ENCODE measurements around the gene POLR3GL.
"Not testable (repeated sequence)": the region's sequence is repeated elsewhere in the genome, so short reads cannot be mapped to it uniquely, and the experiment has no call there.

The POLR3GL gene

DNA sequence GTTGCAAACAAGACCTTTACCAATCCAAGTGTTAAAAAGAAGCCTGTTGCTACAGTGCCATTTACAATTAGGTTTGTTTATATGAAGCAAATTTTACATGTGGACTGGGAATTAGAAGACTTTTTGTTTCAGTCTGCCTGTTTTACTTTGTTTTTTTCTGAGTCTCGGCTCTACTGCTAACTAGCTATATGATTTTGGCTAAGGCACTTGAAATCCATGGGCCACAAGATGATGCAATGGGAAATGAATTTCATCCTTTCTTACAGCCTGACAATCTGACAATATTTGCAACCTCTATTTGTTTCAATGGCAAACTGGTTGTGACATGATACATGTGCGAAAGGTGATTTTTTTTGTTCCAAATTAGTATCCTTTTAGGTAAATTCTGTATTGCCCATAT lies 42.2 kb upstream of the POLR3GL start:
- DNase-seq (ENCODE audit: low read depth), result no peak
- TF ChIP-seq, protein P1, sequence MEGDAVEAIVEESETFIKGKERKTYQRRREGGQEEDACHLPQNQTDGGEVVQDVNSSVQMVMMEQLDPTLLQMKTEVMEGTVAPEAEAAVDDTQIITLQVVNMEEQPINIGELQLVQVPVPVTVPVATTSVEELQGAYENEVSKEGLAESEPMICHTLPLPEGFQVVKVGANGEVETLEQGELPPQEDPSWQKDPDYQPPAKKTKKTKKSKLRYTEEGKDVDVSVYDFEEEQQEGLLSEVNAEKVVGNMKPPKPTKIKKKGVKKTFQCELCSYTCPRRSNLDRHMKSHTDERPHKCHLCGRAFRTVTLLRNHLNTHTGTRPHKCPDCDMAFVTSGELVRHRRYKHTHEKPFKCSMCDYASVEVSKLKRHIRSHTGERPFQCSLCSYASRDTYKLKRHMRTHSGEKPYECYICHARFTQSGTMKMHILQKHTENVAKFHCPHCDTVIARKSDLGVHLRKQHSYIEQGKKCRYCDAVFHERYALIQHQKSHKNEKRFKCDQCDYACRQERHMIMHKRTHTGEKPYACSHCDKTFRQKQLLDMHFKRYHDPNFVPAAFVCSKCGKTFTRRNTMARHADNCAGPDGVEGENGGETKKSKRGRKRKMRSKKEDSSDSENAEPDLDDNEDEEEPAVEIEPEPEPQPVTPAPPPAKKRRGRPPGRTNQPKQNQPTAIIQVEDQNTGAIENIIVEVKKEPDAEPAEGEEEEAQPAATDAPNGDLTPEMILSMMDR (conservative IDR thresholded peaks at IDR 0.05; ENCODE audit: low read depth, low read length), result no peak
- H3K4me3 ChIP-seq (ENCODE audit: low read length), result no peak overlapping the region

DNA sequence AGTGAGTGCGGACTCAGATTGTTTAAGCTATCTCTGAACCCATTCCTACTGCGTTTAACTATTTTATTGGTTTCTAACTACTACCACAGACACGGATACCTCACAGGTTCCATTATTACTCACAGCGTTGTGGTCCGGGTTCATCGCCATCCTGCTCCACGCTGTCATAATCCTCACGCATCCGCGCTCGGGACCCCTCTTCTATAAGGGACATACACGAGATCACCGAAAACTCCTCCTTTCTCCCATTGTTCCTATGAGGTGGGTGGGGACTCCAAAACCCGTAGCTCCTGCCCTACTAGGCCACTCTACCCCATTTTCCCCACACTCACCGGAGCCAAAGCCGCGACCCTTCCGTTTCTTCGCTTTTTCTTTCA lies 37.8 kb upstream of the POLR3GL start:
- DNase-seq (ENCODE audit: low read depth), result no peak

DNA sequence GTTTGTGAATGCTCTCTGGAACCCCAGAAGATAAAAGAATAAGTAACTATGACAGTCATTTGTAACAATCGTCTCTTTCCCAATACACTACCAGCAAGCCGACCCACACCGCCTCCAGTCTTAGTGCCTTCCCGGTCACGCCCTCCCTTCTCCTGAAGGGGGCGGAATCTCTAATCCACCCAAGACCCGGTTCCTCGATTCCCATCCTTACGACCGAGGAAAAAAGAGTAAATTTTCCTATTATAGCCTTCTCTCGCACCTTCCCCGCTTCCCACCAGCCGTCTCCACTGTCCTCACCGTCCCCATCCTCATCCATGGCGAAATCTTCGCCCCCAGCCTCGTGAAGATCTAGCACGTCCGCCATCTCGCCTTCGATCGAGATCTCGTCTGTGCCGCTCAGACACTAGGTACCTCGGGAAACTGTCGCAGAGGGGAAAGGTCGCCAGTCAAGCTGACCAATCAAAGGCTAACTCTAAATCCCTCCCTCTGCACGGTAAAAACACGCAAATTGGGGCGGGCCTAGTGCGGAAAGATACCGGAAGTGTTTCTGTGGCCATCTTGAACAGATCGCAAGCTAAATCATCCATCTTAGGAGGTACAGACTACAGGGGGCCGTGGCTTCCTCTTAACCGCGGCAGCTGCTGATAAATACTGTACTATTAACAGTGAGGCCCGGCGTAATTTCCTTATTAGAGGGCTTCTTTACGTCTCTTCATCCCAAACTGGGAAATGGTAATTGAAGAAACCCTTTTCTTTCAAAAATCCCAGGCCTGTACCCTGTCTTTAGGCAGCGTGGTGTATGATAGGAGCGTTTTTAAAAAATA lies 37.2 kb upstream of the POLR3GL start, which contains the start of gene RBM8A:
RBM8A (minus strand) TSS at position 422 of the 824 bp plus-strand sequence; CDS start at position 364, 58 bp downstream.
- peak within 1 kb of the TSS; percentile 96 for H3K4me3 ChIP-seq (ENCODE audit: low read length)
- DNase-seq (ENCODE audit: low read depth), result peak; percentile 97
- TF ChIP-seq, protein P1 (conservative IDR thresholded peaks at IDR 0.05; ENCODE audit: low read depth, low read length), result peak; percentile 76

More for the DNA sequence above, 37.8 kb upstream of the POLR3GL start:
- H3K4me3 ChIP-seq (ENCODE audit: low read length), result peak overlapping the region; percentile 96
- TF ChIP-seq, protein P1 (conservative IDR thresholded peaks at IDR 0.05; ENCODE audit: low read depth, low read length), result no peak

DNA sequence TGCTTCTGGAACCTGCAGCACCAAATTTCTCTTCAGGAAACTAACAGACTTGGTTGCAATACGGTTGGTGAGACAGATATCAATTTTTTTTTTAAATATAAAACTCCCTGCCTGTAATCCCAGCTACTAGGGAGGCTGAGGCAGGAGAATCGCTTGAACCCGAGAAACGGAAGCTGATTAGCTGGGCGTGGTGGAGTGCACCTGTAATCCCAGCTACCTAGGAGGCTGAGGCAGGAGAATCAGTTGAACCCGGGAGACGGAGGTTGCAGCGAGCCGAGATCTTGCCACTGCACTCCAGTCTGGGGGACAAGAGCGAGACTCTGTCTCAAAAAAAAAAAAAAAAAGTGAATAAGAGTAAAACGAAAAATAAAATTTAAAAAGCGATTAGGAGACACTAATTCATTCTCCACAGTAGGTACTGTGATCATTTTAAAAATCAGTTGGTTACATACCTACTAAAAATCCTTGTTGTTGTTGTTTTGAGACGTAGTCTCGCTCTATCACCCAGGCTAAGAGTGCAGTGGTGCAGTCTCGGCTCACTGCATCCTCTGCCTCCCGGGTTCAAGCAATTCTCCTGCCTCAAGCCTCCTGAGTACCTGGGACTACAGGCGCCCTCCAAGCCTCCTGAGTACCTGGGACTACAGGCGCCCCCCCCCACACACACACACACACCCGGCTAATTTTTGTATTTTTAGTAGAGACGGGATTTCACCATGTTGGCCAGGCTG lies 36.4 kb upstream of the POLR3GL start:
- H3K4me3 ChIP-seq (ENCODE audit: low read length), result peak overlapping the region; percentile 96
- no peak for DNase-seq (ENCODE audit: low read depth)
- TF ChIP-seq, protein P1 (conservative IDR thresholded peaks at IDR 0.05; ENCODE audit: low read depth, low read length), result no peak

DNA sequence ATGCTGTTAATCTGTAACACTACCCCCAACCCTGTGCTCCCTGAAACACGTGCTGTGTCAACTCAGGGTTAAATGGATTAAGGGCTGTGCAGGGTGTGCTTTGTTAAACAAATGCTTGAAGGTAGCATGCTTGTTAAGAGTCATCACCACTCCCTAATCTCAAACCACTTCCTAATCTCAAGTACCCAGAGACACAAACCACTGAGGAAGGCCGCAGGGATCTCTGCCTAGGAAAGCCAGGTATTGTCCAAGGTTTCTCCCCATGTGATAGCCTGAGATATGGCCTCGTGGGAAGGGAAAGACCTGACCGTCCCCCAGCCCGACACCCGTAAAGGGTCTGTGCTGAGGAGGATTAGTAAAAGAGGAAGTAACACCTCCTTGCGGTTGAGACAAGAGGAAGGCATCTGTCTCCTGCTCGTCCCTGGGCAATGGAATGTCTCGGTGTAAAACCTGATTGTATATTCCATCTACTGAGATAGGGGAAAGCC lies 31.9 kb upstream of the POLR3GL start:
- not testable (repeated sequence) for DNase-seq (ENCODE audit: low read depth); H3K4me3 ChIP-seq (ENCODE audit: low read length)

DNA sequence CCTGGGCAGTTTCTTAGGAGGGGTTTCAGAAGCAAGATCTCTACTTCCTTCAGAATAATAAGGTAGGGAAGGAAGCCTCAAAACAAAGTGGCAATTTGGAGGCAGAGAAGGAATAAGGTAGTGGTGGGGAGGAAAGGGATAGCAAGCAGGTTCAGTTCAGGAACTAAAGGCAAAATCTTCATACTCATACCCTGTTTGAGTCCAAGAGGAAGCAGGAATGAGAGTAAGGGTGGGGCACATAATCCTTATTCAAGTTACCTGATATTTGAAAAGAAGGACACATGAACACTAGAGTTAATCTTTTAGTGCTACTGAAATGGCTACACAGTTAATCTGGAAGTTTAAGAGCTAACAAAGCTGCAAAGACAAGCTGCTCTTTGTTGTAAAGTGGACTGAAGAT lies 28.8 kb upstream of the POLR3GL start:
- no peak overlapping the region for H3K4me3 ChIP-seq (ENCODE audit: low read length)
- TF ChIP-seq, protein P1 (conservative IDR thresholded peaks at IDR 0.05; ENCODE audit: low read depth, low read length), result no peak
- DNase-seq (ENCODE audit: low read depth), result no peak

DNA sequence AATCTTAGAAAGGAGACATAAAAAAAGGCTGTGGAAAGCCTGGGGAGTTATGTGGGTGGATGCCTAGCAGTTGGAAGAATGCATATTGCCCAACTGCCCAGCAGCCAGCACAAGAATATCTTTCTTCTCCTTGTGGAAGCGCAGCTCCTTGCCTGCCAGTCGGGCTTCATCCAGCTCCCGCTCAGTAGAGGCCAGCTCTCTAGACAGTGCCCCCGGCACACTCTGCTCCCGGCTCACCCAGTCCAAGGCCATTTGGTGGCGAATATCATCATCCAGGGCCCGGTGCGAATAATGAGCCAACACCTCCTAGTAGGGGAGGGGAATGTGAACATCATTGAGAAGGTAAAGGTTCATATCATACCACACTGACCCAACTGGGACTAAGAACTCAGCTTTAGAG lies 28.2 kb upstream of the POLR3GL start:
- TF ChIP-seq, protein P1 (conservative IDR thresholded peaks at IDR 0.05; ENCODE audit: low read depth, low read length), result no peak
- DNase-seq (ENCODE audit: low read depth), result no peak
- no peak overlapping the region for H3K4me3 ChIP-seq (ENCODE audit: low read length)

Measured in retinal pigment epithelial cell (primary cell).